Common myeloid progenitor, CD34-positive (primary cell): Measurements from ENCODE around the gene ADM.
A peak's percentile ranks its signal among the peaks of the same experiment; 100 is the strongest.

Experiments
- CTCF ChIA-PET: fragments of 350-600 bp; sonication (Branson Sonifier 250); formaldehyde crosslinking; loops from one replicate; lab custom pipeline; 2021; ENCODE audit warnings: antibody characterized with exemption; lab: Charles Lee
- POLR2A ChIA-PET: fragments of 350-600 bp; sonication (Branson Sonifier 250); formaldehyde crosslinking; loops from one replicate; lab custom pipeline; 2021; ENCODE audit warnings: antibody characterized with exemption; lab: Charles Lee
- DNase-seq, 3 donors: peaks; one replicate each; pipeline versions ENCODE4 v3.0.0 to v3.0.0-alpha.2; 2013
- H3K27ac ChIP-seq, 2 experiments: 1 replicate in 1 of 2; 2 replicates in 1 of 2; pipeline ENCODE4 v1.7.0; 2013; ENCODE audit warnings: inconsistent platforms in 2 of 2, low read length in 2 of 2, mild to moderate bottlenecking in 2 of 2, low read depth in 1 of 2, moderate library complexity in 1 of 2; ENCODE audit not compliant: severe bottlenecking in 2 of 2, insufficient read depth in 1 of 2, poor library complexity in 1 of 2
- H3K27me3 ChIP-seq, 5 experiments: replicated peaks in 2 of 5; 1 replicate in 3 of 5; 2 replicates in 2 of 5; pipeline versions ENCODE4 v1.6.1 to v1.7.0; 2013; ENCODE audit warnings: low read length in 4 of 5, mild to moderate bottlenecking in 2 of 5, moderate library complexity in 2 of 5, inconsistent platforms in 1 of 5; ENCODE audit not compliant: insufficient read depth in 5 of 5, control insufficient read depth in 4 of 5
- H3K36me3 ChIP-seq, 4 experiments: 1 replicate in 2 of 4; 2 replicates in 2 of 4; pipeline versions ENCODE4 v1.6.1 to v1.7.0; 2013; ENCODE audit warnings: low read length in 3 of 4, control low read depth in 1 of 4, mild to moderate bottlenecking in 1 of 4; ENCODE audit not compliant: control insufficient read depth in 4 of 4, insufficient read depth in 4 of 4
- H3K4me1 ChIP-seq, 4 experiments: 1 replicate in 3 of 4; 2 replicates in 1 of 4; pipeline versions ENCODE4 v1.6.1 to v1.7.1; 2013; ENCODE audit warnings: low read length in 3 of 4, mild to moderate bottlenecking in 3 of 4, control low read depth in 1 of 4, inconsistent platforms in 1 of 4, moderate library complexity in 1 of 4; ENCODE audit not compliant: control insufficient read depth in 4 of 4, insufficient read depth in 4 of 4; ENCODE audit errors: control extremely low read depth in 1 of 4
- H3K4me3 ChIP-seq, 7 experiments: 1 replicate in 4 of 7; 2 replicates in 3 of 7; pipeline versions ENCODE4 v1.5.1 to v1.7.0; 2013; ENCODE audit warnings: mild to moderate bottlenecking in 7 of 7, low read length in 6 of 7, moderate library complexity in 6 of 7, inconsistent platforms in 2 of 7, low read depth in 2 of 7, control low read depth in 1 of 7; ENCODE audit not compliant: insufficient read depth in 4 of 7, control insufficient read depth in 1 of 7; ENCODE audit errors: extremely low read depth in 1 of 7
- H3K9me3 ChIP-seq, 5 experiments: 1 replicate in 4 of 5; 2 replicates in 1 of 5; pipeline versions ENCODE4 v1.6.1 to v1.7.1; 2013; ENCODE audit warnings: low read length in 4 of 5, mild to moderate bottlenecking in 2 of 5, inconsistent platforms in 1 of 5, low read depth in 1 of 5, moderate library complexity in 1 of 5; ENCODE audit not compliant: control insufficient read depth in 4 of 5, insufficient read depth in 2 of 5; ENCODE audit errors: control extremely low read depth in 1 of 5
- WGBS: methylation state at CpG from one replicate; pipeline ENCODE4 v1.1.5; 2013; ENCODE audit not compliant: insufficient coverage; 5-methylcytosine and 5-hydroxymethylcytosine counted together

Gene ADM

GRCh38 chr11:10309163-10310093 lies 4.6 kb downstream of the ADM start:
- ChIA-PET POLR2A (interaction anchor here (0.7 kb wide), 1 partner anchor 9 kb away, joined by 3 read pairs; no protein-coding TSS in a partner anchor), CTCF (interaction anchor here (0.5 to 4.8 kb wide), 15 partner anchors 9 to 550 kb away, joined by 3 to 48 read pairs (median 9); no protein-coding TSS in a partner anchor)
- Histone ChIP-seq H3K27me3 (peaks cover 0 to 28% (median 16%) of the 10 kb centered on the region in 5 experiments), H3K4me3 (no peak overlapping the region), H3K4me1 (peaks cover 7 to 40% (median 38%) of the 10 kb centered on the region in 4 experiments), H3K27ac (no peak overlapping the region), H3K9me3 (peaks cover 0 to 2% (median 0%) of the 10 kb centered on the region in 5 experiments), H3K36me3 (peaks cover 0 to 3% (median 0%) of the 10 kb centered on the region in 4 experiments)
- no peak for DNase-seq
- WGBS: 80% methylated on average over 11 of the region's 12 CpGs

GRCh38 chr11:10310301-10310841 lies 5.5 kb downstream of the ADM start:
- CTCF ChIA-PET: interaction anchor here (0.8 to 4.8 kb wide), 13 partner anchors 11 to 552 kb away, joined by 3 to 48 read pairs (median 9); no protein-coding TSS in a partner anchor
- WGBS: 100% methylated on average over 2 of the region's 3 CpGs

GRCh38 chr11:10311802-10312201 lies 6.9 kb downstream of the ADM start:
- peaks cover 0 to 7% (median 2%) of the 10 kb centered on the region in 5 experiments for H3K27me3 ChIP-seq
- POLR2A ChIA-PET: no interaction called here
- no peak overlapping the region for H3K4me3 ChIP-seq
- CTCF ChIA-PET: interaction anchor here (1.0 to 4.8 kb wide), 4 partner anchors 10 to 554 kb away, joined by 3 to 24 read pairs (median 6); no protein-coding TSS in a partner anchor
- H3K4me1 ChIP-seq: peaks cover 4 to 18% (median 15%) of the 10 kb centered on the region in 4 experiments
- DNase-seq: no peak
- peaks cover 0 to 2% (median 0%) of the 10 kb centered on the region in 5 experiments for H3K9me3 ChIP-seq
- H3K36me3 ChIP-seq: peaks cover 0 to under 1% (median 0%) of the 10 kb centered on the region in 4 experiments
- H3K27ac ChIP-seq: no peak overlapping the region
- WGBS: 100% methylated on average over 1 of the region's 2 CpGs

More at GRCh38 chr11:10310301-10310841, 5.5 kb downstream of the ADM start:
- peaks cover 7 to 33% (median 29%) of the 10 kb centered on the region in 4 experiments for H3K4me1 ChIP-seq
- no peak overlapping the region for H3K27ac ChIP-seq
- peaks cover 0 to 3% (median 0%) of the 10 kb centered on the region in 4 experiments for H3K36me3 ChIP-seq
- H3K27me3 ChIP-seq: peaks cover 0 to 22% (median 11%) of the 10 kb centered on the region in 5 experiments
- no peak overlapping the region for H3K4me3 ChIP-seq
- peaks cover 0 to 2% (median 0%) of the 10 kb centered on the region in 5 experiments for H3K9me3 ChIP-seq
- DNase-seq: no peak
- POLR2A ChIA-PET: no interaction called here

GRCh38 chr11:10314199-10315072 lies 9.6 kb downstream of the ADM start:
- Histone ChIP-seq H3K36me3 (no peaks in the 10 kb centered on the region), H3K27ac (no peak overlapping the region), H3K27me3 (no peaks in the 10 kb centered on the region), H3K9me3 (peaks cover 0 to 2% (median 0%) of the 10 kb centered on the region in 5 experiments), H3K4me3 (peak overlapping the region in 2 of 7 experiments; percentile 2 to 42), H3K4me1 (peaks cover 0 to 8% (median 2%) of the 10 kb centered on the region in 4 experiments)
- 33% methylated on average over 3 of the region's 8 CpGs for WGBS
- POLR2A ChIA-PET: no interaction called here
- CTCF ChIA-PET: interaction anchor here (0.6 to 2.3 kb wide), 8 partner anchors 8 to 307 kb away, joined by 3 to 12 read pairs (median 4); partner anchors contain the start of gene ADM
- peak; percentile 80 to 97 (median 96) for DNase-seq

GRCh38 chr11:10315083-10315482 lies 10.2 kb downstream of the ADM start:
- H3K27me3 ChIP-seq: no peaks in the 10 kb centered on the region
- ChIA-PET CTCF (interaction anchor here (0.6 to 2.3 kb wide), 6 partner anchors 9 to 417 kb away, joined by 3 to 12 read pairs (median 3); partner anchors contain the start of gene ADM), POLR2A (no interaction called here)

GRCh38 chr11:10317151-10317755 lies 12.4 kb downstream of the ADM start:
- Histone ChIP-seq H3K4me3 (no peak overlapping the region), H3K27me3 (no peaks in the 10 kb centered on the region), H3K27ac (no peak overlapping the region), H3K36me3 (no peaks in the 10 kb centered on the region), H3K4me1 (peaks cover 0 to 8% (median 2%) of the 10 kb centered on the region in 4 experiments), H3K9me3 (no peaks in the 10 kb centered on the region)
- no peak for DNase-seq
- POLR2A ChIA-PET: interaction anchor here (0.6 kb wide), 1 partner anchor 53 kb away, joined by 3 read pairs; no protein-coding TSS in a partner anchor
- 95% methylated on average over 3 of the region's 4 CpGs for WGBS
- CTCF ChIA-PET: interaction anchor here (0.9 to 1.4 kb wide), 3 partner anchors 10 to 15 kb away, joined by 3 to 4 read pairs (median 4); no protein-coding TSS in a partner anchor

More at GRCh38 chr11:10315083-10315482, 10.2 kb downstream of the ADM start:
- Histone ChIP-seq H3K9me3 (peaks cover 0 to 2% (median 0%) of the 10 kb centered on the region in 5 experiments), H3K27ac (no peak overlapping the region), H3K4me3 (peak overlapping the region in 1 of 7 experiments; percentile 42), H3K36me3 (no peaks in the 10 kb centered on the region), H3K4me1 (peaks cover 0 to 8% (median 2%) of the 10 kb centered on the region in 4 experiments)
- 100% methylated on average over 3 of the region's 6 CpGs for WGBS
- no peak for DNase-seq
